NCI-H510A (cell line): ENCODE results near the gene SLC1A7.
"Not testable (repeated sequence)": the region's sequence is repeated elsewhere in the genome, so short reads cannot be mapped to it uniquely, and the experiment has no call there.

Source experiments
- DNase-seq: peaks from one replicate; lab custom pipeline; 2025; lab: John Stamatoyannopoulos, UW

The SLC1A7 gene

DNA sequence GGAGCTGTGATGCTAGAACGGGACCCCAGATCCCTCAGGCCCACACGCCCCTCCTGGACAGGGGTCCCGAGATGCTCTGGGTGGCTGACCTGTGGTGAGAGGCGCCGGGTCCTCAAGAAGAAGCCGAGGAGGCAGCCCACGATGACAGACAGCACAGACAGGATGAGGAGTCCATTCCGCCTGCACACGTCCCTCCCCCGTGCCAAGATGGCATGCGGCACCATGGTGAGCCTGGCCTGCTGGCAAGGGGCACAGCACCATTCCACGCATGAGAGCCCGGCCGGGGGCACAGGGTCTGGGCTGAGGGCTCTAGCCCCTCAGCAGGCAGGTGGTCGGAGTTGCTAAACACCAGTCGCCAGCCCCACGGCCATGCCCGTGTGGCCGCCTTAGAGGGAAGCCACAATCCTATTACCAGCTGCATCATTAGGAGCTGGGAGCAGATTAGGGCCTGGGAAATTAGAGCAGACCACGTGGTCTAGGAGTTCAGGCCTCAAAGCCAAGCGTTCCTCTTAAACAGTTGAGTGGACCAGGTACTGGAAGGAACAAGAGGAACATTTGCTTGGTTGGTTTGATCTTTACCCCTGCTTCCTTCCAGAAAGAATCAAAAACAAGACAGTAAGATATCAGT is at the start of gene SLC1A7:
Gene SLC1A7 (minus strand): TSS at position 413 of the 628 bp plus-strand sequence. CDS start 189 bp downstream, at position 224.
- no peak for DNase-seq

DNA sequence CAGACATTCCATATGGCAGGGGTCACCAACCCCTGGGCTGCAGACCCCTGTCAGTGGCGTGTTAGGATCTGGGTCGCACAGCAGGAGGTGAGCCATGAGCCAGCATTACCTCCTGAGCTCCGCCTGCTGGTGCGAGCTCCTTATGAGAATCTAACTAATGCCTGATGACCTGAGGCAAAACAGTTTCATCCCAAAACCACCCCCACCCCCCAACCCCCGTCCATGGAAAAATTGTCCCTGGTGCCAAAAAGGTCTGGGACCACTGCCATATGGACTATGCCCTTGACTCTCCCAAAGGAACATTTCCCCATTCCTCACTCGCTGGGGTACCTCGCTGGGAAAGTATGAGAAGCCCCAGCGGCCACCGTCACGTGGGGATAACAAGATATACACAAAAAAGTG is 47.8 kb upstream of the SLC1A7 start:
- no peak for DNase-seq

GRCh38 chr1:53189061-53189460 is 46.6 kb upstream of the SLC1A7 start:
- no peak for DNase-seq

- DNase-seq: no peak
These were observed 45.7 kb upstream of the SLC1A7 start for GRCh38 chr1:53188099-53188498.

- no peak for DNase-seq
These were observed 45.0 kb upstream of the SLC1A7 start for GRCh38 chr1:53187401-53187800.

DNA sequence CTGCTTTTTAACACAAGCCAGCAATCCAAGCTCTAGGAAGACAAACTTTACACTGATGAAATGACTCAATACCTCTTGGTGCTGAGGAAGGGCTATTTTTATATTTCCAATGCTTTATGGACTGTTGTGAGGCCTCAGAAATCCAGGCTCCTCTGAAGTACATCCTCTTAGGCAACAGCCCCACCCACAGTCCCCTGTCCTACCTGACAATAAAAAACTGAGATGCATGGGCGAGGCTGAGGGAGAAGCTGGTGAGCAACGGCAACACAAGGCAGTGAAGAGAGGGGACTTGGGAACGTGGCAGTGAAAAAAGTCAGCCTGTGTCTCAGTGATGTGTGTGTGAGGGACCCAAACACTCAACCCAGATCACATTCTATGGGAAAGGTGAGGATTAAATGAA is 44.1 kb upstream of the SLC1A7 start:
- DNase-seq: no peak

GRCh38 chr1:53185955-53186297 is 43.5 kb upstream of the SLC1A7 start:
- not testable (repeated sequence) for DNase-seq

DNA sequence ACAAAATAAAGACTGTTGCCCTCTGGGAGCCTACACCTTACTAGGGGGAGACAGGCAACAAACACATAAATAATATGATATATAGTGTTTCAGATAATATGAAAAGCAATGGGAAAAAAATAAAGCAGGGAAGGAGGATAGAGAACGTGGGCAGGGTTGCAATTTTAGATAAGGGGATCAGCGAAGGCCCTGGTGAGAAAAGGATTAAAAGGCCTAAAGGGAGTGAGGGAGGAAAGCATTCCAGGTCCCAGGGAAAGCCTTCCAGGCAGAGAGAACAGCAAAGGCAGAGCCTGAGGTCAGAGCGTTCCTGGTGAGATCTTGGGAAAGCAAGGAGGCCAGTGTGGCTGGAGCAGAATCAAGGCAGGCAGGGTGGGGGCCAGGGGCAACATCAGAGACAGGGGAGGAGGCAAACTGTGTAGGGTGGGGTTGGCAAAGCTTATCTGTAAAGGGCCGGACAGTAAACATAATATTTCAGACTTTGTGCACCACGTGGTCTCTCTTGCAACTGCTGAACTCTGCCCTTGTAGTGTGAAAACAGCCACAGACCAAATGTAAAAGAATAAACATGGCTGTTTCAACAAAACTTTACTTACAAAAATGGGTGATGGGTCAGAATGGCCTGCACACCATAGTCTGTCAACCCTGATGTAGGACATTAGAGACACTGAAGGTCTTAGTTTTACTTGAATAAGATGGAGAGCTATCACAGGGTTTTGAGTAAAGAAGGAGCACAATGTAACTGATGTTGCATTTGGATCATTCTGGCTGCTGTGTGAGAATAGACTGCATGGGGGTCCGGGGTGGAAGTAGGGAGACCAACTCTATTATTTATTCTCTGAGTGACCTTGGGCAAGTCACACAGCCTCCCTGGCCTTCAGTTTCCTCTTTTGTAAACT is 40.9 kb upstream of the SLC1A7 start:
- no peak for DNase-seq

GRCh38 chr1:53182716-53183094 is 40.3 kb upstream of the SLC1A7 start:
- no peak for DNase-seq

DNA sequence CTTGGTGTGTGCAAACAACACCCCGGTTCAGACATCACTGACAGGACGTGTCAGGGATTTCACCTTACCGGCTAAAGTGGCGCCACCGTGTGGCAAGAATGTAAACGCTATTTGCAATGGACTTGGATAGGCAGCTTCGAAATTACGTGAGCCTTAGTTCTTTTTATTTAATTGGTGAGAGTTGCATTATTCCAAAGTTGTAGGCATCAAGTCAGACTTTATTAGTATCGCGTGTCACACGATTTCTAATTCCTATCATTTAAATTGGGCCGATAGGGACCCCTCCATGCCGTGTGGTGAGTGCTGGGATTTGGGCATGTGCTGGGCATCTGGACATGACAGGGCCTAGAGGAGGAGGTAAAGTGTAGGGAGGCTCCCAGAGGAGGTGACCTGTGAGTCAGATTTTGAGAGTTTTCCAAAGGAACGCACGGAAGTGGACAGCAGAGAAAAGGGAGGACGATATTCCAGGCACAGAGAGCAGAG is 39.7 kb upstream of the SLC1A7 start:
- DNase-seq: no peak

DNA sequence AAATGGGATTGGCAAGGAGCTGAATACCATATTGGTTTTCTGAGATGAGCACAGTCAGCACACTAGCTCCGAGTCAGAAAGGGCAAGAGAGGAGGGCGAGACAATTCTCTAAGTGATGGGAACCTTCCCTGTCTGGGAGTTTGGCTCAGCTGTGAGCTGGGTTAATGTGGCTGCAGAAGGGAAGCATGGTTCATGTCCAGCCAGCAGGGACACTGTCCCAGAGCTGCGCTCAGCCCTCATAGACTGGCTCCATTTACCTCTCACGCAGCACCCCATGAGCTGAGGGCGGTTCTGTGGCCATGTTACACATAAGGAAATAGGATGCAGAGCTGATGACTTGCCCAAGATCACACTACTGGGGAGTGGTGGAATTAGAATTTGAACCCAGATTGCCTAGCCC is 38.5 kb upstream of the SLC1A7 start:
- DNase-seq: no peak

GRCh38 chr1:53180226-53180625 is 37.8 kb upstream of the SLC1A7 start:
- no peak for DNase-seq

- DNase-seq: peak; percentile 50
These were observed 34.2 kb upstream of the SLC1A7 start for GRCh38 chr1:53176452-53177208.

DNA sequence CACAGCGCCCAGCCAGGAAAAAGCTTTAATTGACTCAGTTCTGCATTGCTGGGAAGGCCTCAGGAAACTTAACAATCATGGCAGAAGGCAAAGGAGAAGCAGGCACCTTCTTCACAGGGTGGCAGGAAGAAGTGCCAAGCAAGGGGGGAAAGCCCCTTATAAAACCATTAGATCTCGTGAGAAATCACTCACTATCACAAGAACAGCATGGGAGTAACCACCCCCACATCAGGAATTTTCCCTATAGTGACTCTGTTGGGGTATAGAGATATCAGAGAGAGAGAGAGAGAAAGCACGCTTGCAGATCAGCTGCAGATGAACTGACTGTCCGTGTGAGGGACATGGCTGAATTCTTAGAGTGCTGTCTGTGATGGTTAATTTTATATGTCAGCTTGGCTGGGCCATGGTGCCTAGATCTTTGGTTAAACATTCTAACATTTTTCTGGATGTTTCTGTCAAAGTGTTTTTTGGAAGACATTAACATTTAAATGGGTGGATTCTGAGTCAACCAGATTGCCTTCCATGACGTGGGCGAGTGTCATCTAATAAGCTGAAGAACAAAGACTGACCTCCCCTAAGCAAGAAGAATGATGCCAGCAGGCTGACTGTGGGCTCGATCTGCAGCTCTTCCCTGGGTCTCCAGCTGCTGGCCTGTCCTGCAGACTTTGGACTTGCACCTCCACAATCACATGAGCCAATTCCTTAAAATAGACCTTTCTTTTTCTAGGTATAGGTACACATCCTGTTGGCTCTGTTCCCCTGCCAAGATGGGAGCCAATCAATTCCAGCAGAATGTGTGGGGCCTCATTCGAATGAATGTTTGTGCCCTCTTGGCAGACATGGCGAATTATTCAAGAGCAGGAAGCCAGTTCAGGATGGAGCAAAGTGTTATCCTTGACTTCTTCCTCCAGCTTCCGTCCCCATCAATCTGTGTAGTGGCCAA is 32.8 kb upstream of the SLC1A7 start:
- DNase-seq: no peak

DNA sequence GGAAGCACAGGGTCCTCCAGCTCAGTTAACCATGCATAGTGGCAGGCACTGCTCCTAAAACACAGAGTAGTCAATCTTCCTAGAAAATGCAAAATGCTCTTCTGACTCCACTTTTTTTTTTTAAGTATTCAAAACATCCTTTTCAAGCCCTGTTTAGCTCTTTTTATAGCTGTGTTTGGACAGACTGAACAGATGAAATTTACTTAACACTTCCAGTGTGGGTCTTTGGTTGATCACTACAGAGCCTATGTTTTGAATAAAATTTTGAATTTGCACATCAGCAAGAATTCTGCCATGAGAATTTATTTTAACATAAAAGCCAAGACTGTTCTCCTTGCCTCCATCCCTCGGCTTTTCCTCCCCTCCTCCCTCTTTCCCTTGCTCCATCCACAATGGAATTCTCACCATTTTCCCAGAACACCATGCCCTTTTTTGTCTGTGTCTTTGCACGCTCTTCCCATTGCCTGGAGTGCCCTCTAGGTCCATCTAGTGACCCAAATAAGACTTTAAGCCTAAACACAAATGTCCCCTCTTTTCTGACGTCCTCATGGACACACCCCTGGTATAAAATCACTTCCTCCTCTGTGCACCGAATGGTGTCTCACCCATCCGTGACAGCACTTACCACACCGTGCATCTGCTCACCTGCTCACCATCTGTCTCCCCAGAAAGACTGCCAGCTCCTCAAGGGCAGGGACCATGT is 30.1 kb upstream of the SLC1A7 start:
- DNase-seq: peak; percentile 32

DNA sequence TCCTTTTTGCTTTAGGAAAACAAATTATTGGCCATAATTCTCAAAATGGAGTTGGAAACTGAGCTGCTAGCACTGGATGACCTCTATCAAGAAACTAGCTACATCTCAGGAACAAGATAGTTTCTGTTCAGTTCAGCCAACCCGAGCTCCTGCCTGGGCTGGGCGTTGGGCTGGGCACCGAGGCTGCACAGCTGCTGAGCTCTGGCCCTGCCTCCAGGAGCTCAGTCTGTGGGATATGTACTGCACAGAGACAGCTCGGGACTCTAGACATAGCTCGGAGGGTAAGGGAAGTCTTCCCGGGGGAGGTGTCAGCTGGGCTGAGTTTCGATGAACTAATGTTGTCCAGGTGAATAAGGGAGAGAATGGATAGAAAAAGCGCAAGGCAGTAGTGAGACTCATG is 24.5 kb upstream of the SLC1A7 start:
- no peak for DNase-seq

- no peak for DNase-seq
These were observed 23.9 kb upstream of the SLC1A7 start for GRCh38 chr1:53166366-53166765.

DNA sequence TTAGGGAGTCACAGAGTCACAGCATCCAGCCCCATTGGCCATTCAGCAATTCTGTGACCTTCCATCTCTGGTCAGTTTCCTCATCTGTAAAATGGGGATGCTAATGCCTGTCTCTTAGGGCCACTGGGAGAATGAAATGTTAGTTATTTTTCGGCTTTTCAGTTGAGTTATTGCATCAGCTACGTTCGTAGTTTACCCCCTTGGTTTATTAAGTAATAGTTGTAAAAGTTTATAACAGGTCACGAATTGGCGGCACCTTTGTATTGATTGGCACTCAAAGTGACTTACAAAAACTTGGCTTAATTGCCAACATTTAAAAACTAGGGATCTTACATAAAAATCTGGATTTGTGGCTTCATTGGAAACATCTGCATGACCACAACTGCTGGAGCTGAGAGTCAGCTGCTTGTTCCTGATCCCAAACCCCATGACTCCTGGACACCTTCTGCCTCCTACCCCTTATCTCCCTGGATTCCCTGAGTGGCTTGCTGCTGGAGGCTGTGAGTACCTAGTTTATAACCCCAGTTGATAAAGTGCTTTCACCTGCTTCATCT is 23.0 kb upstream of the SLC1A7 start:
- no peak for DNase-seq

GRCh38 chr1:53163291-53163768 is 20.9 kb upstream of the SLC1A7 start:
- no peak for DNase-seq

DNA sequence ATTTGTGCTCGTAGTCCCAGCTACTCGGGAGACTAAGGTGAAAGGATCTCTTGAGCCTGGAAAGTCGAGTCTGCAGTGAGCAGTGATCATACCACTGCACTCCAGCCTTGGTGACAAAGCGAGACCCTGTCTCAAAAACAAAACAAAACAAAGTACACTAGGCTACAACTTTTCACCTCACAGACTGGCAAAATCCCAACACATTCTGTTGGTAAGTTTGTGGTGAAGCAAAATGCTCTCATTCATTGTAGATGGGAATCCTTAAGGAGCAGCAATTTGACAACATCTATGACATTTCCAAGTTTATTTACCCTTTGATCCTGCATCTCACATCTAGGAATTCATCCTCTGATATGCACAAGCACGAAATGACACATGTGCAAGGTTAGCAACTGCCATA is 20.2 kb upstream of the SLC1A7 start:
- no peak for DNase-seq
